SK-N-SH treated with all-trans-retinoic acid at 6 μM for 48 hours (cell line): ENCODE measurements around the gene PLPP3.

ENCODE experiments used
- ESRRG ChIP-seq: fragments of 250-450 bp; sonication (Bioruptor Pico); IDR thresholded peaks from 2 replicates; pipeline ENCODE4 v1.6.1; 2021; ENCODE audit warnings: mild to moderate bottlenecking
- GLIS3 ChIP-seq: fragments of 250-450 bp; sonication (Bioruptor Pico); IDR thresholded peaks from 2 replicates; pipeline ENCODE4 v1.5.0; 2020; ENCODE audit warnings: mild to moderate bottlenecking, moderate library complexity
- OSR1 ChIP-seq: fragments of 250-450 bp; sonication (Bioruptor Pico); IDR thresholded peaks from 2 replicates; pipeline ENCODE4 v1.8.0; 2022; ENCODE audit warnings: moderate library complexity, mild to moderate bottlenecking, inconsistent platforms
- PPARA ChIP-seq: fragments of 250-450 bp; sonication (Bioruptor Pico); IDR thresholded peaks from 2 replicates; pipeline ENCODE4 v1.5.0; 2020; ENCODE audit warnings: mild to moderate bottlenecking, borderline replicate concordance
- RARB ChIP-seq: fragments of 250-450 bp; sonication (Bioruptor Pico); IDR thresholded peaks from 2 replicates; pipeline ENCODE4 v1.8.0; 2021; ENCODE audit warnings: mild to moderate bottlenecking, moderate library complexity
- SNAI2 ChIP-seq: fragments of 250-450 bp; sonication (Bioruptor Pico); IDR thresholded peaks from 2 replicates; pipeline ENCODE4 v1.5.0; 2020; ENCODE audit warnings: mild to moderate bottlenecking, moderate library complexity
- ZNF8 ChIP-seq: fragments of 450-650 bp; formaldehyde crosslinking; IDR thresholded peaks from 2 replicates; pipeline ENCODE4 v1.5.0; 2020; ENCODE audit warnings: mild to moderate bottlenecking, moderate library complexity
- TF ChIP-seq, protein P1 (sequence below): fragments of 250-450 bp; sonication (Bioruptor Pico); IDR thresholded peaks from 2 replicates; pipeline ENCODE4 v1.5.1; 2020; ENCODE audit warnings: low read depth, mild to moderate bottlenecking, moderate library complexity
- TF ChIP-seq, protein P2 (sequence below): fragments of 250-450 bp; sonication (Bioruptor Pico); IDR thresholded peaks from 2 replicates; pipeline ENCODE4 v1.8.0; 2020; ENCODE audit warnings: mild to moderate bottlenecking, moderate library complexity, borderline replicate concordance

DNA sequence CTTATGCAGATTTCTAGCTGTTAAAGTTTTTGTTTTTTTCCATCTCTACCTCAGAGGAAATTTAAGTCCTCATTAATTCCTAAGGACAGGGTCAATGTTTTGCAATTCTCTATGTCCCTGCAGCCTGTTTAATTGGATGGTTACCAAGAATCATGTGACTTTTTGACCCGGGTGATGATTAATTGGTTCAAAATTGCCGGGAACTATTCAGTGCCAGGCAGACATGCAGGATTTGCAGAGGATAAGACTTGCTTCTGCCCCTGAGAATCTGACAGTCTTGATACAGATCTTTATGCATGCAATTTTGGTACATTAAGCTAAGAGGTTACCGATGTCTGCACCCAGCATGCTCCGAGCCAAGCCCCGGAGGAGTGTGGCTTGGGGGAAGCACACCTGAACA, 87.9 kb downstream of the PLPP3 start:
- TF ChIP-seq RARB (CRISPR knock-in tag): no peak
- no peak for TF ChIP-seq SNAI2 (CRISPR knock-in tag)
- no peak for TF ChIP-seq PPARA (CRISPR knock-in tag)
- TF ChIP-seq, protein P1, sequence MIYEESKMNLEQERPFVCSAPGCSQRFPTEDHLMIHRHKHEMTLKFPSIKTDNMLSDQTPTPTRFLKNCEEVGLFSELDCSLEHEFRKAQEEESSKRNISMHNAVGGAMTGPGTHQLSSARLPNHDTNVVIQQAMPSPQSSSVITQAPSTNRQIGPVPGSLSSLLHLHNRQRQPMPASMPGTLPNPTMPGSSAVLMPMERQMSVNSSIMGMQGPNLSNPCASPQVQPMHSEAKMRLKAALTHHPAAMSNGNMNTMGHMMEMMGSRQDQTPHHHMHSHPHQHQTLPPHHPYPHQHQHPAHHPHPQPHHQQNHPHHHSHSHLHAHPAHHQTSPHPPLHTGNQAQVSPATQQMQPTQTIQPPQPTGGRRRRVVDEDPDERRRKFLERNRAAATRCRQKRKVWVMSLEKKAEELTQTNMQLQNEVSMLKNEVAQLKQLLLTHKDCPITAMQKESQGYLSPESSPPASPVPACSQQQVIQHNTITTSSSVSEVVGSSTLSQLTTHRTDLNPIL: no peak
- TF ChIP-seq, protein P2, sequence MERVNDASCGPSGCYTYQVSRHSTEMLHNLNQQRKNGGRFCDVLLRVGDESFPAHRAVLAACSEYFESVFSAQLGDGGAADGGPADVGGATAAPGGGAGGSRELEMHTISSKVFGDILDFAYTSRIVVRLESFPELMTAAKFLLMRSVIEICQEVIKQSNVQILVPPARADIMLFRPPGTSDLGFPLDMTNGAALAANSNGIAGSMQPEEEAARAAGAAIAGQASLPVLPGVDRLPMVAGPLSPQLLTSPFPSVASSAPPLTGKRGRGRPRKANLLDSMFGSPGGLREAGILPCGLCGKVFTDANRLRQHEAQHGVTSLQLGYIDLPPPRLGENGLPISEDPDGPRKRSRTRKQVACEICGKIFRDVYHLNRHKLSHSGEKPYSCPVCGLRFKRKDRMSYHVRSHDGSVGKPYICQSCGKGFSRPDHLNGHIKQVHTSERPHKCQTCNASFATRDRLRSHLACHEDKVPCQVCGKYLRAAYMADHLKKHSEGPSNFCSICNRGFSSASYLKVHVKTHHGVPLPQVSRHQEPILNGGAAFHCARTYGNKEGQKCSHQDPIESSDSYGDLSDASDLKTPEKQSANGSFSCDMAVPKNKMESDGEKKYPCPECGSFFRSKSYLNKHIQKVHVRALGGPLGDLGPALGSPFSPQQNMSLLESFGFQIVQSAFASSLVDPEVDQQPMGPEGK (CRISPR knock-in tag): no peak
- TF ChIP-seq GLIS3: no peak
- no peak for TF ChIP-seq ZNF8
- no peak for TF ChIP-seq OSR1 (CRISPR knock-in tag)
- TF ChIP-seq ESRRG (CRISPR knock-in tag): no peak
